ENCODE data around the gene RANBP17.

The RANBP17 gene

GRCh38 chr5:171299228-171299627, 437.4 kb downstream of the RANBP17 start:
- DNase-seq (ENCODE audit: low read depth): no peak

- no peak for DNase-seq (ENCODE audit: low read depth)
These were observed 438.0 kb downstream of the RANBP17 start for GRCh38 chr5:171299851-171300250.

GRCh38 chr5:171300358-171300757, 438.5 kb downstream of the RANBP17 start:
- no peak for DNase-seq (ENCODE audit: low read depth)

- no peak for DNase-seq (ENCODE audit: low read depth)
These were observed 444.3 kb downstream of the RANBP17 start for GRCh38 chr5:171306166-171306565.

- DNase-seq (ENCODE audit: low read depth): no peak
These were observed 445.2 kb downstream of the RANBP17 start for GRCh38 chr5:171306781-171307591.

- no peak for DNase-seq (ENCODE audit: low read depth)
These were observed 446.1 kb downstream of the RANBP17 start for GRCh38 chr5:171307789-171308452.

- DNase-seq (ENCODE audit: low read depth): no peak
These were observed 446.8 kb downstream of the RANBP17 start, which contains the start of gene TLX3 for GRCh38 chr5:171308453-171309275. TSS of gene TLX3 (plus strand) at chr5:171309248. CDS start at chr5:171309366, 118 bp downstream.

GRCh38 chr5:171309276-171310211, 447.7 kb downstream of the RANBP17 start:
- DNase-seq (ENCODE audit: low read depth): no peak

- DNase-seq (ENCODE audit: low read depth): no peak
These were observed 448.5 kb downstream of the RANBP17 start for GRCh38 chr5:171310212-171310818.

- no peak for DNase-seq (ENCODE audit: low read depth)
These were observed 449.1 kb downstream of the RANBP17 start for GRCh38 chr5:171310819-171311321.

- no peak for DNase-seq (ENCODE audit: low read depth)
These were observed 449.7 kb downstream of the RANBP17 start for GRCh38 chr5:171311322-171312077.

- no peak for DNase-seq (ENCODE audit: low read depth)
These were observed 450.5 kb downstream of the RANBP17 start for GRCh38 chr5:171312129-171312974.

GRCh38 chr5:171313481-171314206, 451.8 kb downstream of the RANBP17 start:
- DNase-seq (ENCODE audit: low read depth): no peak

- DNase-seq (ENCODE audit: low read depth): no peak
These were observed 453.0 kb downstream of the RANBP17 start for GRCh38 chr5:171314728-171315385.

GRCh38 chr5:171315386-171315891, 453.6 kb downstream of the RANBP17 start:
- DNase-seq (ENCODE audit: low read depth): no peak

GRCh38 chr5:171315925-171316257, 454.1 kb downstream of the RANBP17 start:
- no peak for DNase-seq (ENCODE audit: low read depth)

GRCh38 chr5:171316258-171317121, 454.7 kb downstream of the RANBP17 start:
- no peak for DNase-seq (ENCODE audit: low read depth)

All from stimulated activated CD8-positive, alpha-beta memory T cell treated with anti-CD3 and anti-CD28 coated beads, Interleukin-7, amount 100 ng/mL, for 24 hours (primary cell).